Measurements from ENCODE around the gene PTGFRN. TPM values are rescaled to one million over a fixed set of nuclear protein-coding genes. Genes with fewer than 3 reads are reported as not detected.

The PTGFRN gene
- total and polyA plus RNA-seq, 2 of the 8 experiments (the other 6 are each of a cell fraction or from before 2014, with no cell fraction given): 13.0 to 32.6 TPM

DNA sequence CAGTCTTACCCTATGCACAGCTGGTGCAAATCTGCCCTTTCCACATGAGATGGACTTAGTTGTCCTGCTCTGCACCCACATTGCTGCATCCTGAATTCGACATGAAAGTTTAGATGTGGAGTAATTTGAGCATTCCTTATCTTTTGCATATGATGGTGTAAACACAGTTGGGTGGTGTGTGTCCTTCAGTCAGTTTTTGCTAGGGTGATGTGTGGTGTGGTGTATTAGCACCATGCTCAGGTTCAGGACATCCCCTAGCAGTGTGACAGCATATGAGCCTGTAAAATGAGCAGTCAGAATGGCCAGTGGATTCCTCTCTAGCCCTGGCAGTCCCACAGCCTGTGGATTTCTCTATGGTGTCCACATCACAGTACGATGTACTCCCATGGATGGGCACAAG lies 49.3 kb downstream of the PTGFRN start:
- FAIRE-seq: no peak
- H3K79me1 ChIP-seq (ENCODE audit: low read depth, low read length): peaks cover 5% of the 10 kb centered on the region; the same call in 1 of the 2 replicates
- H3K56ac ChIP-seq (replicated peaks; ENCODE audit: insufficient read length, low read depth, low read length): no peak overlapping the region
- peaks cover 0 to 3% of the 10 kb centered on the region in 2 experiments for H4K20me1 ChIP-seq (replicated peaks in 1 of 2; ENCODE audit: control insufficient read depth in 1 of 2, insufficient read depth in 2 of 2, low read length in 2 of 2)
- no peak overlapping the region for H2BK120ac ChIP-seq (replicated peaks; ENCODE audit: low read depth, low read length)
- H2BK15ac ChIP-seq (ENCODE audit: low read length): no peak overlapping the region
- H3K27me3 ChIP-seq (replicated peaks in 1 of 4; ENCODE audit: control insufficient read depth in 3 of 4, extremely low read depth in 1 of 4, insufficient read depth in 3 of 4, low read length in 3 of 4): no peaks in the 10 kb centered on the region
- no peak overlapping the region for H2BK20ac ChIP-seq (ENCODE audit: low read length)
- H3K18ac ChIP-seq (ENCODE audit: extremely low read depth, low read length): no peak overlapping the region
- no peak overlapping the region for H3K14ac ChIP-seq (ENCODE audit: insufficient read length)
- H2AFZ ChIP-seq (ENCODE audit: low read length): no peak overlapping the region
- TF ChIP-seq, protein P1, sequence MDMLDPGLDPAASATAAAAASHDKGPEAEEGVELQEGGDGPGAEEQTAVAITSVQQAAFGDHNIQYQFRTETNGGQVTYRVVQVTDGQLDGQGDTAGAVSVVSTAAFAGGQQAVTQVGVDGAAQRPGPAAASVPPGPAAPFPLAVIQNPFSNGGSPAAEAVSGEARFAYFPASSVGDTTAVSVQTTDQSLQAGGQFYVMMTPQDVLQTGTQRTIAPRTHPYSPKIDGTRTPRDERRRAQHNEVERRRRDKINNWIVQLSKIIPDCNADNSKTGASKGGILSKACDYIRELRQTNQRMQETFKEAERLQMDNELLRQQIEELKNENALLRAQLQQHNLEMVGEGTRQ (IDR thresholded peaks at IDR 0.05; ENCODE audit: low read length): no peak
- no peak for TF ChIP-seq CTBP2 (IDR thresholded peaks at IDR 0.05; ENCODE audit: borderline replicate concordance, insufficient read depth, insufficient read length, low read length)
- H3K4me2 ChIP-seq (ENCODE audit: insufficient read depth in 1 of 2, low read depth in 2 of 2, low read length in 2 of 2): no peak overlapping the region
- no peak overlapping the region for H2BK5ac ChIP-seq (ENCODE audit: low read depth, low read length)
- no peaks in the 10 kb centered on the region for H3K79me2 ChIP-seq (ENCODE audit: control insufficient read depth in 1 of 2, insufficient read depth in 2 of 2, low read length in 2 of 2)
- no peak overlapping the region for H2BK12ac ChIP-seq (ENCODE audit: low read depth, low read length)
- no peak overlapping the region for H3K4me3 ChIP-seq (ENCODE audit: extremely low read depth in 1 of 4, insufficient read depth in 2 of 4, low read depth in 3 of 4, low read length in 4 of 4)
- H3K23ac ChIP-seq (ENCODE audit: insufficient read length): no peak overlapping the region
- no peak overlapping the region; a peak in 1 of 7 replicates for H3K9ac ChIP-seq (replicated peaks in 1 of 4; ENCODE audit: extremely low read depth in 1 of 4, low read depth in 3 of 4, low read length in 3 of 4)
- no peaks in the 10 kb centered on the region for H3K9me3 ChIP-seq (ENCODE audit: insufficient read depth in 2 of 2, low read depth in 1 of 2, low read length in 1 of 2)
- ChIA-PET CTCF (ENCODE audit: partially characterized antibody) (interaction anchor here (1.0 kb wide), 1 partner anchor 45 kb away, joined by 3 read pairs; no protein-coding TSS in a partner anchor), POLR2A (ENCODE audit: partially characterized antibody) (no interaction called here)
- H2AK5ac ChIP-seq (ENCODE audit: low read depth, low read length): no peak overlapping the region
- H4K5ac ChIP-seq (ENCODE audit: insufficient read length, low read depth, low read length): no peak overlapping the region
- H3K4me1 ChIP-seq (replicated peaks in 1 of 4; ENCODE audit: control insufficient read depth in 3 of 4, insufficient read depth in 4 of 4, low read length in 3 of 4): peaks cover 0 to 11% (median 1%) of the 10 kb centered on the region in 4 experiments; a peak in 3 of 7 replicates
- H3K4ac ChIP-seq (replicated peaks; ENCODE audit: insufficient read length, low read depth, low read length): no peak overlapping the region
- no peak overlapping the region for H4K91ac ChIP-seq (replicated peaks; ENCODE audit: insufficient read length, low read length)
- H4K8ac ChIP-seq (ENCODE audit: extremely low read depth, insufficient read depth, low read length): no peak overlapping the region
- 83% methylated on average over 2 of the region's 2 CpGs; no CpG with 5 or more reads in 1 of the 2 experiments for WGBS, 2 experiments (ENCODE audit: extremely low coverage in 1 of 2, insufficient coverage in 1 of 2, insufficient read length in 1 of 2, insufficient replicate concordance in 2 of 2, low coverage in 1 of 2, low lambda C conversion rate in 2 of 2, missing lambda C conversion rate in 1 of 2)
- H3K23me2 ChIP-seq (ENCODE audit: low read depth, low read length): no peaks in the 10 kb centered on the region; the same call in 1 of the 2 replicates
- H3K36me3 ChIP-seq (ENCODE audit: control insufficient read depth in 2 of 4, insufficient read depth in 4 of 4, low read length in 3 of 4): peaks cover 0 to 13% (median 4%) of the 10 kb centered on the region in 4 experiments; a peak in 5 of 8 replicates
- no peak for DNase-seq (ENCODE audit: low read depth in 1 of 2, low spot score in 2 of 2)
- no peak overlapping the region for H3K27ac ChIP-seq (ENCODE audit: low read depth, low read length)

Data from H1 (cell line).